ENCODE data around the gene GAL.

GAL gene

DNA sequence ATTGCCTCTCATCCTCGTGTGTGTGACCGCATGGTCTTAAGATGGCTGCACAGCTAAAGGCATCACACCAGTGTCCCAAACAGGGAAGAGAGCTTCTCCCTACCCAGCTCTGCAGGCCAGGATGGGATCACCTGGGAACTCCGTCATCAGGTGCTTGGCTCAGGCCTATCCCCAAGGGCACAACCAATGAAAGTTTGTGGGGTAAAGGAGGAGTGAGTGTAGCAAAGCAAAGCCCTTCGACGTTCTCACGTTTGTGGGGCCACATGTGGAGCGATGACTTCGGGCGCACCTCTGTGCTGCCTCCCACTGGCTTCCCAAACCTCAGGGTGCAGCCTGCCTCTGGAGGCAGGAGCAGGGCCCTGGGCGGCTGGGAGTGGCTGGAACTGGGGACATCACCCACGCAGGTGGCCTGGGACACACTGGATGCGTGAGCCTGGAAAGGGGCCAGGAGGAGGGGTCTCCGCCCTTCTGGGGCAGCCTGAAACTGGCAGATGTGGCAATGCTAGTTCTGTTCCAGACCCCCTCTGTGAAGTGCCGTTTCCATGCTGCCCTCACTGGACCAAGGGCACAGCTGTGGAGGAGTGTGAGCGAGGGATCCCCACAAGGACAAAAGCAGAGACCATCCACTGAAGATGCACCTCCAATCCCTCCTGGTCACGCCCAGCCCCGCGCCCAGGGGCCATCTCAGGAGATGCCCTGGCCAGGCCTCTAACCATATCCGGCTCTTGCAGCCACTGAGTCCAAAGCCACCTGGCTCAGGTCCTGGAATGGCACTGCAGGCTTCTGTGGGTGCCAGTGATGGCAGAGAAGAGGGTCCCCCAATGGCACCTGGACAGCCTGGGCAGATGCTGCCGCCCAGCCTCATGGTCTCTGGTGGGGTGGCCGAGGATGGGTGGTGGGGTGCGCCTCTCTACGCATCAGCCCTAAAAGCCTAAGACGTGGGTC lies 30.6 kb upstream of the GAL start:
- TF ChIP-seq, protein P1, sequence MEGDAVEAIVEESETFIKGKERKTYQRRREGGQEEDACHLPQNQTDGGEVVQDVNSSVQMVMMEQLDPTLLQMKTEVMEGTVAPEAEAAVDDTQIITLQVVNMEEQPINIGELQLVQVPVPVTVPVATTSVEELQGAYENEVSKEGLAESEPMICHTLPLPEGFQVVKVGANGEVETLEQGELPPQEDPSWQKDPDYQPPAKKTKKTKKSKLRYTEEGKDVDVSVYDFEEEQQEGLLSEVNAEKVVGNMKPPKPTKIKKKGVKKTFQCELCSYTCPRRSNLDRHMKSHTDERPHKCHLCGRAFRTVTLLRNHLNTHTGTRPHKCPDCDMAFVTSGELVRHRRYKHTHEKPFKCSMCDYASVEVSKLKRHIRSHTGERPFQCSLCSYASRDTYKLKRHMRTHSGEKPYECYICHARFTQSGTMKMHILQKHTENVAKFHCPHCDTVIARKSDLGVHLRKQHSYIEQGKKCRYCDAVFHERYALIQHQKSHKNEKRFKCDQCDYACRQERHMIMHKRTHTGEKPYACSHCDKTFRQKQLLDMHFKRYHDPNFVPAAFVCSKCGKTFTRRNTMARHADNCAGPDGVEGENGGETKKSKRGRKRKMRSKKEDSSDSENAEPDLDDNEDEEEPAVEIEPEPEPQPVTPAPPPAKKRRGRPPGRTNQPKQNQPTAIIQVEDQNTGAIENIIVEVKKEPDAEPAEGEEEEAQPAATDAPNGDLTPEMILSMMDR (IDR thresholded peaks at IDR 0.05; ENCODE audit: extremely low read depth, insufficient read depth, missing control alignments): no peak
- in situ Hi-C loops (cut with MboI; ENCODE audit: low pct_unique_long_range_greater_than_20kb, low sequenced_read_pairs, unreplicated experiment): no loop called here
- DNase-seq (ENCODE audit: low spot score): no peak

DNA sequence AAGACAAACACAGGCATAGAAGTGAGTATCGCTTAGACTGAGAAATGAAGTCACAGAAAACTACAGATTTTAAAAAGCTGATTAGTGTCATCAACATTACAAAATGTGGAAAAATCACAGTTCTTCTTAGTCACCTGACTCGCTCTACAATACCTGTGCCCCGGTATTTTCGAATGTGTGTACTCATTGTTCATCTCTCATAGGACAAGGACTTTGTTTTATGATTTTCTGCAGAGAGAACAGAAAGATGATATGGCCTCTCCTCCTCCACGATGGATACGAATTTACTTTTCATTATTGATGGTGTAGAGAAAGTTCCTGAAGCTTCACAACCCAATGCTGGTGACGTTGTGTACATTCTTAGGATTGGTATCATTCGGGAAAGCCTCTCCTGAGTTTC lies 29.4 kb upstream of the GAL start:
- in situ Hi-C loops (cut with MboI; ENCODE audit: low pct_unique_long_range_greater_than_20kb, low sequenced_read_pairs, unreplicated experiment): no loop called here
- TF ChIP-seq, protein P1 (IDR thresholded peaks at IDR 0.05; ENCODE audit: extremely low read depth, insufficient read depth, missing control alignments): no peak
- DNase-seq (ENCODE audit: low spot score): no peak

DNA sequence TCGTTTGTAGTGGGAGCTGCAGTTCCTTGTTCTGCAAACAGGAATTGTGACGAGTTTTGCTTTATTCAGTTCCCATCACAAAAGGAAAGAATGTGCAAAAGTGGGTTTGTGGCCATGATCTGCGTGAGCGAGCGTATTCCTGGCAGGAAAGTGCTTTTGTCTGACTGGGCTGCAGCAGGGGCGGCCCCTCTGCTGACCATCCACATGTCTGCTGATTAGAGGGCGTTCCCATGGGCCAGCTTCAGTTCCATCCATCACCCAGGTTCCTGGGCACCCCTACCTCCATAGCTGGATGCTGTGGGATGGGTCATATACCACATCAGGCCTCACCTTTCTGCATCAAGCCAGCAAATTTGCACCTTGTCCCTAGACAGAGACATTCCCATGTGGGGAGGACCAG lies 28.9 kb upstream of the GAL start:
- no peak for DNase-seq (ENCODE audit: low spot score)
- TF ChIP-seq, protein P1 (IDR thresholded peaks at IDR 0.05; ENCODE audit: extremely low read depth, insufficient read depth, missing control alignments): no peak
- in situ Hi-C loops (cut with MboI; ENCODE audit: low pct_unique_long_range_greater_than_20kb, low sequenced_read_pairs, unreplicated experiment): no loop called here

DNA sequence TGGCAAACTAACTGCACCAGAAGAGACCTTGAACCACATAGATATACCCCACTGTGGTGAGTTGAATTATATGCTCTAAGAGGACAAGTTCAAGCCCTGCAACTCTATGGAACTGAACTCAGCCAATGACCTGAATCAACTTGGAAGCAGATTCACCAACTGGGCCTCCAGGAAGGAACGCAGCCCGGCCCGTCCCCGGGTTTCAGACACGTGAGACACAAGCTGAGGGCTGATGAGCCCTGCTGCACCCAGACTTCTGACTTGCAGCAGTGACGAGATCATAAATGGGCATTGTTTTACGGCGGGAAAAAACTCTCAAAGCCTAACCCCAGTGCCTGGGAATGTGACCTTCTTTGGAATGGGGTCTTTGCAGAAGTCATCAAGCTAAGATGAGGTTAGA lies 28.5 kb upstream of the GAL start:
- in situ Hi-C loops (cut with MboI; ENCODE audit: low pct_unique_long_range_greater_than_20kb, low sequenced_read_pairs, unreplicated experiment): no loop called here
- no peak for DNase-seq (ENCODE audit: low spot score)
- TF ChIP-seq, protein P1 (IDR thresholded peaks at IDR 0.05; ENCODE audit: extremely low read depth, insufficient read depth, missing control alignments): no peak

DNA sequence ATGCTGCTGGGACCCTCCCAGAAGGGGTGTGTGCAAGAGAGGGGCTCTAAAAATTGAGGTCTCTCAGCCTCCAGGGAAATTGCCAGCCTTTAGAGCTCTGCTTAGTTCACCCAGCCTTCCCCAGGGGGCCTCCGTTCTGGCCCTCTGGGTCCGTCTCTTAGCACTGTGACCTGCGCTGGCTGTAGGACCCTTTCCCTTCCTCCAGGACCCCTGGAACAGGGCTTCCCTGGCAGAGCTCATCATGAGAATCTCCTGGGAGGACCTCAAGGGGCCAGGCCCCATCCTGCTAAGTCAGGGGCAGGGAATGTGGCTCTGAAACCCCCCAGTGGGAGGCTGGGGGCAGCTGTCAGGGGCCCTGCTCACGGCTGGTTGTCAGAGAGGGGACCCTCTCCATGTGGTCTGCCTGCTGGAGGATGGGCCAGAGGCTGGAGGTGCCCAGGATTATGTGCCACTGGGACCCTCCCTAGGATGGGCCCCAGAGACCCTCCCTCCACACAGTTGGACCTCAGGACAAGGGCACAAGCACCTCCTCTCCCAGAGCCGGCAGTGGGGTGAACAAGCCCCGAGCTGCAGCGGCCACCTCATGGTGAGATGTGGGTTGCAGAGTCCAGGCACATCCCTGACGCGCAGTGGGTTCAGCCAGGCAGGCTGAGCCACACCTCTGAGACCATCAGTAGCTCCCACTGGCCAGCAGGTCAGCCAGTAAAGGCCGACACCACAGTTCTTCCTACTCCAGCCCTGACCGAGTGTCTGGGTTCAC lies 27.1 kb upstream of the GAL start:
- DNase-seq (ENCODE audit: low spot score): no peak
- in situ Hi-C loops (cut with MboI; ENCODE audit: low pct_unique_long_range_greater_than_20kb, low sequenced_read_pairs, unreplicated experiment): no loop called here
- TF ChIP-seq, protein P1 (IDR thresholded peaks at IDR 0.05; ENCODE audit: extremely low read depth, insufficient read depth, missing control alignments): no peak

DNA sequence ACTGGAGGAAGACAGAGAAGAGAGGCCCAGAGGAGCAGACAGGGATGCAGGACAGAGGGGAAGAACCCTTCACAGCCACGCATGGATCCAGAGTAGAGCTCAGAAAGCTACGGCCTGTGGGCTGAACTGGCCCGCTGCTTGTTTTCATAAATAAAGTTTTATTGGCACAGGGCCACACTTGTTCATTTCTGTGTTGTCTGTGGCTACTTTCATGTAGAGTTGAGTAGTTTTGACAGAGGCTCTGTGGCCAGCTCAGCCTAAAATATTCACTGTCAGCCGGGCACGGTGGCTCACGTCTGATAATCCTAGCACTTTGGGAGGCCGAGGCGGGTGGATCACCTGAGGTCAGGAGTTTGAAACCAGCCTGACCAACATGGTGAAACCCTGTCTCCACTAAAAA lies 26.2 kb upstream of the GAL start:
- in situ Hi-C loops (cut with MboI; ENCODE audit: low pct_unique_long_range_greater_than_20kb, low sequenced_read_pairs, unreplicated experiment): no loop called here
- TF ChIP-seq, protein P1 (IDR thresholded peaks at IDR 0.05; ENCODE audit: extremely low read depth, insufficient read depth, missing control alignments): no peak
- no peak for DNase-seq (ENCODE audit: low spot score)
